Measurements from ENCODE around the gene FCHSD2.

- no peak for TF ChIP-seq EZH2 (IDR thresholded peaks at IDR 0.05; ENCODE audit: borderline replicate concordance, insufficient read depth, low read depth, low read length, poor library complexity, severe bottlenecking)
- TF ChIP-seq, protein P1, sequence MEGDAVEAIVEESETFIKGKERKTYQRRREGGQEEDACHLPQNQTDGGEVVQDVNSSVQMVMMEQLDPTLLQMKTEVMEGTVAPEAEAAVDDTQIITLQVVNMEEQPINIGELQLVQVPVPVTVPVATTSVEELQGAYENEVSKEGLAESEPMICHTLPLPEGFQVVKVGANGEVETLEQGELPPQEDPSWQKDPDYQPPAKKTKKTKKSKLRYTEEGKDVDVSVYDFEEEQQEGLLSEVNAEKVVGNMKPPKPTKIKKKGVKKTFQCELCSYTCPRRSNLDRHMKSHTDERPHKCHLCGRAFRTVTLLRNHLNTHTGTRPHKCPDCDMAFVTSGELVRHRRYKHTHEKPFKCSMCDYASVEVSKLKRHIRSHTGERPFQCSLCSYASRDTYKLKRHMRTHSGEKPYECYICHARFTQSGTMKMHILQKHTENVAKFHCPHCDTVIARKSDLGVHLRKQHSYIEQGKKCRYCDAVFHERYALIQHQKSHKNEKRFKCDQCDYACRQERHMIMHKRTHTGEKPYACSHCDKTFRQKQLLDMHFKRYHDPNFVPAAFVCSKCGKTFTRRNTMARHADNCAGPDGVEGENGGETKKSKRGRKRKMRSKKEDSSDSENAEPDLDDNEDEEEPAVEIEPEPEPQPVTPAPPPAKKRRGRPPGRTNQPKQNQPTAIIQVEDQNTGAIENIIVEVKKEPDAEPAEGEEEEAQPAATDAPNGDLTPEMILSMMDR (IDR thresholded peaks at IDR 0.05), result no peak
Measured at GRCh38 chr11:72920001-72920400, 222.1 kb downstream of the FCHSD2 start.

All from B cell (primary cell).